Epithelial cell of esophagus (primary cell): ENCODE measurements around the gene ZNF256.

Experiments used
- DNase-seq: peaks from one replicate; pipeline ENCODE4 v3.0.0; 2010; ENCODE audit warnings: low read depth
- H3K4me3 ChIP-seq: 2 replicates; pipeline ENCODE4 v1.5.1; 2011; ENCODE audit warnings: mild to moderate bottlenecking, low read length, control low read depth
- TF ChIP-seq, protein P1 (sequence below): IDR thresholded peaks from 2 replicates; pipeline ENCODE4 v1.5.1; 2011; ENCODE audit warnings: low read depth, mild to moderate bottlenecking, low read length, control low read depth, inconsistent platforms; ENCODE audit not compliant: insufficient read depth; ENCODE audit errors: missing control alignments

Gene ZNF256

DNA sequence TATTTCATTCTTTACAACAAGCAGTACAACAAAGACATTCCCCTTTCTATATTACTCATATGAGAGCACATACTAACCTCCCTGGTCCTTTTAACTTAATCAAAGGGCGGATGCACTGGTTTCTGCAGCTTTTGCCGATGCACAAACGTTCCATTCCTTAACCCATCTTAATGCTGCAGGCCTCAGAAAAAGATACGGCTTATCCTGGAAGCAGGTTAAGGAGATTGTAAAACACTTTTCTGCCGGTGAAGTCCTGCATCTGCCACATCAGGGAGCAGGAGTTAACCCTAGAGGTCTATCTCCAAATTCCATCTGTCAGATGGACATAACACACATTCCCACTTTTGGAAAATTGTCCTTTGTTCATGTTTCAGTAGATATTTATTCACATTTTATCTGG, 47.2 kb downstream of the ZNF256 start:
- no peak for DNase-seq
- TF ChIP-seq, protein P1, sequence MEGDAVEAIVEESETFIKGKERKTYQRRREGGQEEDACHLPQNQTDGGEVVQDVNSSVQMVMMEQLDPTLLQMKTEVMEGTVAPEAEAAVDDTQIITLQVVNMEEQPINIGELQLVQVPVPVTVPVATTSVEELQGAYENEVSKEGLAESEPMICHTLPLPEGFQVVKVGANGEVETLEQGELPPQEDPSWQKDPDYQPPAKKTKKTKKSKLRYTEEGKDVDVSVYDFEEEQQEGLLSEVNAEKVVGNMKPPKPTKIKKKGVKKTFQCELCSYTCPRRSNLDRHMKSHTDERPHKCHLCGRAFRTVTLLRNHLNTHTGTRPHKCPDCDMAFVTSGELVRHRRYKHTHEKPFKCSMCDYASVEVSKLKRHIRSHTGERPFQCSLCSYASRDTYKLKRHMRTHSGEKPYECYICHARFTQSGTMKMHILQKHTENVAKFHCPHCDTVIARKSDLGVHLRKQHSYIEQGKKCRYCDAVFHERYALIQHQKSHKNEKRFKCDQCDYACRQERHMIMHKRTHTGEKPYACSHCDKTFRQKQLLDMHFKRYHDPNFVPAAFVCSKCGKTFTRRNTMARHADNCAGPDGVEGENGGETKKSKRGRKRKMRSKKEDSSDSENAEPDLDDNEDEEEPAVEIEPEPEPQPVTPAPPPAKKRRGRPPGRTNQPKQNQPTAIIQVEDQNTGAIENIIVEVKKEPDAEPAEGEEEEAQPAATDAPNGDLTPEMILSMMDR = no peak
- H3K4me3 ChIP-seq = no peak overlapping the region
